Non-pigmented ciliary epithelial cell (primary cell): Measurements from ENCODE around the gene ATXN1.
A peak's percentile ranks its signal among the peaks of the same experiment; 100 is the strongest.

Source experiments
- DNase-seq: peaks from one replicate; pipeline ENCODE4 v3.0.0-alpha.2; 2010; ENCODE audit warnings: low read depth

ATXN1 gene

DNA sequence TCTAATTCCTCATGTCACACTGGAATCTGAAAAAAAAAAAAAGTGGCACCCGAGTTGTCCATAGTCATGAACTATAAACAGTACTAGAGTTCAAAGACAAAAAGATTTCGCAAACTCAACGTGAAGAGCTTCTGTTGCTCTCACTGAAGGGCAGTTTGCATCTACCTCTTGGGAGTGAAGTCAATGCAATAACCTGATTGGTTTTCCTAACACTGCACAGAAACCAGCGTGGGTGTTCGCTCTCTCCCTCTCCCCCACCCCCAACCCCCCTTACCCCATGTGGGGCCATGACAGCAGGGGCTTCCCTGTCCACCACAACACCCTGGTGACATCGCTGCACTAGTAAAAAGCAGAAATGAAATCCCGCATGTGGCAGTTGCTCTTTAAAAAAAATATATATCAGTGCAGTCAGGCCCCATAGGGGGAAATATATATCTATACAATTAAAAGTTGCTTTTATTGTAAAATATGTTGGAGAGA lies 456.0 kb downstream of the ATXN1 start:
- no peak for DNase-seq

DNA sequence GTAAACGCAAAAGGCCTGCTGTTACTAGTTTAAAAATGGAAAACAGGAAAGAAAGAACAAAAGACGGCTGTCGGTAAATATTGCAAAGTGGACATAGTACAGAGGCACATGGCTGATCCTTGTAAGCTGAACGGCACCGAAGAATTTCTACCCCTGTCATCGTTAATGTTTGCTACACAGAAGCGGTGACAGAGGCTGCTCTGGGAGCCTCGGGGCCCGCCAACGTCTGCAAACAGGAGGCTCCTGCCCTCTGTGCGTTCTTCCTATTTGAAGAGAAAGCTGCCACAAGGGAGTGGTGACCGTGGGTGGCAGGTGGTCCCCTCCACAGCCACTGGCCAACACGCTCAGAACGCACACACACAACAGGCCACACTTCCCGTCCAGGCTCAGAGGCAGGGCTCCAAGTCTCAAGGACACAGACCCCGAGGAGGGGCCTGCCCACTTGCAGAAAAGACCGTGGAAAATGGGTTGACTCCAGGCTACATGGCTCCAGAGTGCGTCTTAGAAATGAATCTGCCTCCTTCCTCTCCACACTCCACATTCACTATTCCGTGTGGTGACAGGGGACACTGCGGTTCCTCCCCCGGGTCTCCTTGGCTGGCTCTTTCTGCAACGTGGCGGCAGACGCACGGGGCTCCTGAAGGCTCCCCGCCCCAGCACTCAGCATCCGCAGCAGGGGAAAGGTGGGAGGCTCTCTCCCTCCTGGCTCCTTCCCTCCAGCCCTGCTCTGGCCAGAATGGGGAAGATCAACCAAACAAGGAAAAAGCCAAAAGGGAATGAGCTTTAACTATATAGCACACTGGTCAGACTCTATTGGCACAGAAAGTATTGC lies 458.3 kb downstream of the ATXN1 start:
- DNase-seq, result no peak

DNA sequence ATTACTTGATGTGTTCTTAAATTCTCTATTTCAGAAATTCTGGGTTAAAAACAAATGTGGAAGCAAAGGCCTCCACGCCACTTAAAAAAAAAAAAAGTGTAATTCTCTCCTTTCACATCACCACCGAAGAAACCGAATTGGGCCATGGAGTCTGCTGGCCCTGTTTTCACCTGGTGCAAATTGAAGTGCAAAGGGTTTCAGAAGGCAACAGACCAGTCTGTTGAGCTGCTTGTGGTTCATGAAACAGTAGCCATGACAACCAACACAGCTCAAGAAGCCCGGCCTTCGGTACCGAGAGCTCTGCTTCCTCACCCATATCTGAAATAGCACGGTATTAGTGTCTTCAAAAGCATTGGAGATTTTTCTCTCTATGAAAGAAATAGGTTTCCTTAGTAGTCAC lies 459.7 kb downstream of the ATXN1 start:
- no peak for DNase-seq

DNA sequence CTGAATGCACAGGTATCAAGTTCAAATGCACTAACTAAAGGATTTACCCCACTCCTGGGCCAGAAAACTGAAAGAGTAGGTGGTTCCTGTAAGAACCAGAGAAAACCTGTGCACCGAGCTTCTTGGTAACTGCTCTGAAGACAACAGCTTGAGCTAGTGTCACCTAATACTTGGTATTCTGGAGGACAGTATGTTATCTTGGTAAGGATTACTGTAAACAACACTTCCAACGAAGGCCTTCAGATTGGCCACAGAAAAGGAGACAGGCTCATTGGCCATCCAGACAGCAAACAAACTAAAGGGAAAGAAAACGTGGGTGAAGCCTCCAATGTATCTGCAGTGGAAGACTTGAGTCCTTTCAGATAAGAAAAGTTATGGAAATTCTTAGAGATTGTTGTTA lies 461.4 kb downstream of the ATXN1 start:
- DNase-seq, result no peak

DNA sequence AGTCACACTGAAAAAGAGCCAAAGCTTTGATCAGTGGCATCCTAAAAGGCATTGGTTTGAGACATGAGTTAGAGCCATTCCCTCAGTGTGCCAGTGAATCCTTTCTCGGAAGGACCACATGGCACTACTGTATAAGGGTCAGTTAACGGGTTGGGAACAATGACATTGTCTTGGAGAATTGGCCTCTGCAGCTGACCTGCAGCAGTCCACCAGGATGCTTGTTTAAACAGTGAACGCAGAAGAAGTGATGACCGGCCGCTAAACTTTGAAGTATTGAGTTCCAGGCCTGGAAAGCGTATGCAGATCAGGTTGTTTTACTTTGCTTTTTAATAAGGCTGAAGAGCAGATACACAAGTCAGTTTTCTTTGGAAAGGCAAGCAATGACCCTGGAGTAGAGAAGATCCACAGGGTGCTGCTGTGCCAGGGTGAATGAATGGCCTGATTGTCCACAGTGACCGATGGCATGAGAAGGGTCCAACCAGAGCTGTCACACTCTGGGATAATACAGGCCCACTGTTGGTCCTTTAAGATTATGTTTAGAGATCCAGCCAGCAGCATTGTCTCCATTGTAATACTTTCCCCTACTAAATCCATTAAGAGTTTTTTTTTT lies 465.1 kb downstream of the ATXN1 start:
- no peak for DNase-seq

DNA sequence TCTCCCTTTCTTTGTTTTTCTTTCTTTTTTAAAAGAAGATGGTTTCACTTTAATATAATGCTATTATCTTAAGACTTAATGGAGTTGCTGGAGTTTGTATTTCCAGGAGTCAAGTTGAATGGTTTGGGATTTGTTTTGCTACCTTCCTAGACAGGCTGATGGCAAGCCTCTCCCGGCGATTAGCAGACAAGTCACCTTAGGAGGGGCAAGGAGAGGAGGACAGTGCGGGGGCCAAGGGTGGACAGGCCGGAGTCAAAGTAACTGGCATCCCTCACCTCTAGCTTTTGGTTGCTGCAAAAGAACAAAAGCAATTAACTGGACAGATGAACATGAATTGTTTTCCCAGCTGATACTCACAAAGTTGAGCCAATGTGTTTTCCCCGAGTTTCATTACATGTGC lies 465.8 kb downstream of the ATXN1 start:
- DNase-seq, result no peak

DNA sequence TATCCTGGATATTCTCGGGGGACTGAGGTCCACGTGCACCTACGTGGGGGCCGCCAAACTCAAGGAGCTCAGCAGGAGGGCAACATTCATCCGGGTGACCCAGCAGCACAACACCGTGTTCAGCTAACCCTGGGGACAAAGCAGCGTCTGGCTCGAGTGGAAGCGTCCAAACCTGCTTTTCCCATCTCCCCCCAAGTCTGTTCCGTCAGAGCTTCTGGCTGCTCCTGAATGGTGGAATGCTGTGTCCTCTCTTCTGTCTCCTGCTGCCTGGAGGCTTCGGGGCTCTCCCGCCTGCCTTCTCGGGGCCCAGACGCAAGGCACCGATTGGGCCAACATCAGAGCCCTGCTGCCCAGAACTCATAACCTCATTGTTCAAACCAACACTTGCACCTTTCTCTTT lies 466.2 kb downstream of the ATXN1 start:
- no peak for DNase-seq

DNA sequence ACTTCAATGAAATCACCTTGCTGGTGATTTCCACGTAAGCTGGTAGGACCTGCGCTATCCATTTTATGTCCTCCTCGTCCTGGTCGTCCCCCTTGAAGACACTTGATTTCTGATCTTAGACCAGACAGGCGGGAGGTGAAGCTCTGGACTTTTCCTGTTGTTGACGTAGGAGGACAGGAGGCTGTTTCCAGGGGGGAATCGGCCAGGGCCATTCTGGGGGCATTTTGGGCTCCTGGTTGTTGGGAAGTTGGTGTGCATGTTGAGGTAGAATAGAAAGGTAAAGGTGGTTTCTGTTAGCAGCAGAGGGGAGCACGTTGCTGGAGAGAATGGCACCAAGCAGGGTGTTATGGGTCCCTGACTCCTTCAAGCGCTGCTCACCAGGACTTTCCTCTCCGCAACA lies 466.9 kb downstream of the ATXN1 start:
- DNase-seq, result no peak

DNA sequence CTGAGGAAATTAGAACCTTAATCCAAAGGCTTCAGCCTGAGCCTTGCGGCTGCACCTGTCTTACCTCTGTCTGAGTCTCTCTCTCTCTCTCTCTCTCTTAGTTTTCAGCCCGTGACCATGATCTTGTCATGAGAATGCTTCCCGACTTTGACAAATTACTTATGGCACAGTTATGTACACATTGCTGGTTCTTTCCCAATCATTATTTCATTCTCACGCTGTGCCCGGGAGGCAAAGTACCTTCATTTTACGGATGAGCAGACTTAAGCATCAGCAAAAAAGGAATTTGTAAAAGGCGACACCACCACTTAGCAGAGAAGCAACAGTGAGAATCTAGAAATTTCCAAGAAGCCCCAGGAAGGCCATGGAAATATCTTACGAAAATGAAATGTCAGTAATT lies 468.3 kb downstream of the ATXN1 start:
- no peak for DNase-seq

DNA sequence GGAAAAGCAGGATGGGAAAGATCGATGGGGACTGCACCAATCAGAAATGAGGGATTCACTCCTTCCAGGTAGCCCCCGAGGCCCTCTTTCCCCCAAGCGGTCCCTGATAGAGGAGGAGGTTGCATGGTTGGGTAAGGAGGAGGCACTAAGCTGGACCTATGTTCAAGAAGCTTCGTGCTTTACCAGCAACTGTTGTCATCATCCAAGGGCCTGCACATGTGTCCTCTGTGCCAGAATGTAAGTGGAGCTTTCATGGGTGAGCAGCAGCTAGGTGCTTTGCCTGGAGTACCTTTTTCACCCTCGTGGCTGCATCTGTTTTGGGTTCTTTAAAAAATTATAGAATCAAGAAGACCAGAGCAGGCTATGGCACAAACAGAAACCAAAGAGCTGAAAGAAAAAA lies 468.8 kb downstream of the ATXN1 start:
- DNase-seq, result no peak

DNA sequence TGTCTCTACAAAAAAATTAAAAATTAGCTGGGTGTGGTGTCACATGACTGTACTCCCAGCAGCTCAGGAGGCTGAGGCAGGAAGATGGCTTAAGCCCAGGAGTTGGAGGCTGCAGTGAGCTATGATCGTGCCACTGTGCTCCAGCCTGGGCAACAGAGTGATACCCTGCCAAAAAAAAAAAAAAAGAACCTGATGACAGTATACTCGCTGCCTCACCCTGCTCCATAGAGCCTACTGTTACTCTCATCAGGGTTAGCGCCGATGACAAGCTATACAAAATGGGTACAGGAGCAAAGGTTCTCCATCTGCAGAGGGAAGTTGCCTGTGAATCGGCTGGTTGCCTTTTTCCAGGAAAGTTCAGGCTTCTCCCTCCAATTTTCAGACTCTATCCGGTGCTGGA lies 469.5 kb downstream of the ATXN1 start:
- DNase-seq, result no peak

DNA sequence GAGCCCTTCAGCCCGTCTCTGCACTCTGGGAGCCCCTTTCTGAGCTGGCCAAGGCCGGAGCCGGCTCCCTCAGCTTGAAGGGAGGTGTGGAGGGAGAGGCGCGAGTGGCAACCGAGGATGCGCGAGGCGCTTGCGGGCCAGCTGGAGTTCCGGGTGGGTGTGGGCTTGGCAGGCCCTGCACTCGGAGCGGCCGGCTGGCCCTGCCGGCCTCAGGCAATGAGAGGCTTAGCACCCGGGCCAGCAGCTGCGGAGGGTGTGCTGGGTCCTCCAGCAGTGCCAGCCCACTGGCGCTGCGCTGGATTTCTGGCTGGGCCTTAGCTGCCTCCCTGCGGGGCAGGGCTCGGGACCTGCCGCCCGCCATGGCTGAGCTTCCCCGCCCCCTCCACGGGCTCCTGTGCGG lies 473.1 kb downstream of the ATXN1 start:
- DNase-seq, result no peak

DNA sequence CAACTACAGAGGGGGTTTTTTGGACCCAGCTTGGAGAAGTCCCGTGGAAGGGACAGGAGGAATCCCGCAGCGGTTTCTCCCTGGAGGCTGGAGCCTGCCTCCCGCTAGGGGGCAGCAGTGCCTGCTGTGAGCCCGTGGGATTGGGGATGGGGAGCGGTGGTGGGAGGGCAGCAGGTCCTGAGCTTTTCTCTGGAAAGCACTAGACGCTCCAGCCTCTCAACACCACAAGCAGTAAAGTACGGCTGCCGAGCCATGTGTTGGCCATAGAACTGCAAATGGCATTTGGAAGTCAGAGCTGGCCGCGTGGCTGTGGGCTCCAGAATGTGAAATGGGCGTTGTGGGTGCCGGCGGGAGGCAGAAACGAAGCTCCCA lies 475.1 kb downstream of the ATXN1 start:
- DNase-seq, result no peak

DNA sequence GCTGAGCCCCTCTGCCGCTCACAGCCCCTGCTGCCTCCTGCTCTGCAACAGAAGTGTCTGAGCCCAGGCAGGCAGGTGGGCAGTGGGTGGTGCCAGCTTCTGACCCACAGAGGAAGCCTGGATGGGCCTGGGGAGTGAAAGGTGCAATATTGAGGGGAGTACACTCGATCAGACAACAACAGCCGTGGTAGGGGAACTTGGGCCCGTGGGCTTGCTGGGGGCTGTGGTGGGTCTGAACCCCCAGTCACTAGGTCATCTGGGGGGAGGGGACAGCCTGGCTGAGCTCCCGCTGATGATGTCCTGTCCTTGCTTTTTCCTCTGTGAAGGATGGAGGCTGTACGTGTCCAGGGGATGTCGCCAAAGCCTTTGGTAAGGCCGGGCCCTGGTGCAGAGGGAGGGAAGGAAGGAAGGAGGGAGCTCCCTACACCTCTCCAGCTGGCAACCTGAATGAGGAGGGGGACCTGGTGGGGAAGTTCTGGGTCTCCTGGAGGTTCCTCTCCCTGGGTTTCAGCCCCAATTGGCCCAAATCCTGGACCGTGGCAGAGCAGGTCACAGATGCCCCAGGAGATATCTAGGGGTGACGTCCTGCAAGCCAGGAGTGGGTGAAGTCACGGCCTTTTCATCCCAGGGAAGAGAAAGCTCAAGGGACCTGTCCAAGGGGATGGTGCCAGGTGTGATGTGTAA lies 475.7 kb downstream of the ATXN1 start:
- no peak for DNase-seq

DNA sequence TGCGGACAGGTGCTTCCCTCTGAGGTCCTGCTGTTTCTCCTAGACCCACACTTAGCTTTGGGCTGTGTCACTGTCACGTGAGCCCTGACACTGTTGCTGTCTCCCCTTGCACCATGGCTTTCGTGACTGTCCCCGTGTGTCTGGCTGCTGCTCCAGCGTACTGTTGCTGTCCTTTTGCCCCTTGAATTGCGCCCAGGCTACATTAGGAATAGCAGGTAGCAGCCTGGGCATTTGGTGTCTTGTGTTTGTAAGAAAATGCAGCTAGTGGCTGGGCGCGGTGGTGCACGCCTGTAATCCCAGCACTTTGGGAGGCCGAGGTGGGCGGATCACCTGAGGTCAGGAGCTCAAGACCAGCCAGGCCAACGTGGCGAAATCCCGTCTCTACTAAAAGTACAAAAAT lies 476.8 kb downstream of the ATXN1 start:
- DNase-seq, result no peak

DNA sequence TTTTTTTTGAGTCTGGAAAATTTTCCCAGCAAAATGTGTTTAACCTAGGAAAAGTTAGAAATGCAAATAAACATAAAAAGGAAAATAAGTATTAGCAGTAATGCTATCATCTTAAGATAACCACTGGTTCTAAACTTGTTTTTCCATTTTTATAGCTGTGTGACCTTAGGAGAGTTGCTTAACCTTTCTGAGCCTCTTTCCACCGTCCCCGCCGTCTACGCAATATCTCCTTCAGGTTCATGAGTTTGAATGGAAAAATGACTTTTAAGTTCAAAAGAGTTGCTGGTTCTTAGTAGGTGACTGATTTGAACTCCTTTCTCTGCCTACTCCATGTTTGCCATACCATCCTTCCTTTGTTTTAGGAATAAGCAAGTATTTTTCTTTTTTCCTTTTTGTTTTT lies 478.9 kb downstream of the ATXN1 start:
- DNase-seq, result no peak

DNA sequence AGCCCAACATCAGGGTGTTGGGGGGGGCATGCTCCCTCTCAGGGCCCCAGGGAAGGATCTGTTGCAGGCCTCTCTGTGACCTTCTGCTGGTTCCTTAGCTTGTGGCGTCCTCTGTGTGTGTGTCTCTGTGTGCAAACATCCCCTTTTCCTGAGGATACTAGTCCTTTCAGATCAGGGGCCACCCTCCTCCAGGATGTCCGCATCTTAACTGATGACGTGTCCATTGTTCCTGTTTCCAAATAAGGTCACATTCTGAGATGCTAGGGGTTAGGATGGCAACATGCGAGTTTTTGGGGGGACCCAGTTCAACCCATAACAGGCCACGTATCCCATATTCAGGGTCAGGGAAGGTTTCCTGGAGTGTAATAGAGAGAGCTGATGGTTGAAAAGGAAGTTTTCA lies 482.0 kb downstream of the ATXN1 start:
- no peak for DNase-seq

DNA sequence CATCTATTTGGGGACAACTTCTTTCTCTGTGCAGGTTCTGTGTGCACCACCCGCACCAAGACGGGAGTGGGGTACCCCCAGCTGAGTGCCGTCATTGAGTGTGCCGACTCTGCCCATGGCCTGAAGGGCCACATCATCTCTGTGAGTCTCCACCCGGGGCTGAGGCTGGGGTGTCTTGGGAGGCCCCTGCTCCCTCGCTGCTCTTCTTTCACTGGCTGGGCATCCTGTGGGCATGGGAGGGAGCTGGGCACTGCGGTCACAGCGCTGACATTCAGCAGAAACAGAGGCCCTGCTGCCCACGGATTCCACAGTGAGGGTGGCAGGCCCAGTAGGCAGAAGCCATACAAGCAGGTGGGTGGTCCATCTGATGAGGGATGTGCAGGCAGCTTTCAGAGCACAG lies 482.5 kb downstream of the ATXN1 start:
- no peak for DNase-seq

DNA sequence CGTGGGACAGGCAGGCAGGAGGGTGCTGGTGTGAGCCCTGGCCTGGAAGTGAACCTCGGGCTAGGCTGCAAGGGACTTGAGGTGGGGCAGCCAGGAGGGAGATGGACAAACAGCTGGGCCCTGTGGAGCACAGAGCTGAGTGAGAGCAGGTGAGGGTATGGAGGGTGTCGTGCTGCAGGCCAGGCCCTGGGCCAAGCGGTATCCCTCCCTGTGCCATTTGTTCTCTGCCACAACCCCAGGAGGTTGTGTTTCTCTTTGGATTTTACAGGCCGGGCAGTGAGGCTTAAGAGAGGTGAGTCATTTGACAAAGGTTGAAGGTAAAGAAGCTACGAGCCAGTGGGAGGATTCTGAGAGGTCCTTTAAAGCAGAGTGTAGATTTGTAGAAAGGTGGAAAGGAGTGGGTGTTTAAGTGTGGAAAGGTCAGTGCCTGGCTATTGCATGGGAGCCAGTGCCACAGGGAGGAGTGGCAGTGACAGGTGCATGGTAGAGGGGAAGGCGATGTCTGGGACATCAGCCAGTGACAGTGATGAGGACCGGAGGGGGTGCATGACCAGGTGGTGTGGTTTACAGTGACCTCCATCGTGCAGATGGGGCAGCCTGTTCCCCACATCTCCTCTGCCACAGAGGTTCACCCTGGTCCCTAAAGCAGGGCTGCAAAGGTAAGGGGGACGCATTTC lies 483.1 kb downstream of the ATXN1 start:
- DNase-seq, result no peak

DNA sequence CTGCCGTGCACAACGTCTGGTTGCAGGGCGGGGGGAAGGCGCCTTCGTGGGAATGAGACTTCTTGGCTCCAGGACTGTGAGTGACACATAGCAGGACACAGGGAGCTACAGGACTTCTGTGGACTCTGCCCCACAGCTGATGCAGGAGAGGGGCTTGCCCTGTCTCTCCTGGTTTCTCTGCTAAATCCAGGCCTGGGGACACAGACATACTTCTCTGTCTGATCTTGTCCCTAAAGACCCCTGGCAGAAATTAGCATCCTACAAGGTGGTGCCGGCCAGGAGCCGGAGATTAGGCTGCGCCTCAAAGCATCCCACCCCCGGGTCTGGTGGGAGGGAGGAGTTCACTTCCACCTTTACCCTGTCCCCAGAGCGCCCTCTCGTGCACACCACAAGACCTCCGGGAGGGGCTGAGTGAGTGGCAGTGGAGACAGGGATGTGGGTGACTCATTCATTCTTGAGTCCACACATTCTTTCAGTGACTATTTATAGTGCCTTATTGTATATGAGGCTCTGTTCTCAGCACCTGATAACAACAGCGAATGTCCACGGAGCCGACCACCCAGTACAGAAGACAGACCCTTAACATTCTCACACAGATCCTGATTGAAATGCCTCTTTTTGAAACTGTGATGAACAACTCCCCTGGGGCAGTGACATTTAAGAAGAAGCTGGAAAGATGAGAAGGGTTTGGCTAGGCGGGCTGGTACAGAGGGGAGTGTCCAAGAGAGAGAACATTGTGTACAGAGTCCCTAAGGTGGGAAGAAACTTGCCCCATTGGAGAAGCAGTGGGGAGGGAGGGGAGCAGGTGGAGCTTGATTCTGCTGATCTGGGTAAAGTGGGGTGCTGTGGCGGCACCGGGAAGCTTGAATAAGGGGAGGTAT lies 483.9 kb downstream of the ATXN1 start:
- peak; percentile 80 for DNase-seq

DNA sequence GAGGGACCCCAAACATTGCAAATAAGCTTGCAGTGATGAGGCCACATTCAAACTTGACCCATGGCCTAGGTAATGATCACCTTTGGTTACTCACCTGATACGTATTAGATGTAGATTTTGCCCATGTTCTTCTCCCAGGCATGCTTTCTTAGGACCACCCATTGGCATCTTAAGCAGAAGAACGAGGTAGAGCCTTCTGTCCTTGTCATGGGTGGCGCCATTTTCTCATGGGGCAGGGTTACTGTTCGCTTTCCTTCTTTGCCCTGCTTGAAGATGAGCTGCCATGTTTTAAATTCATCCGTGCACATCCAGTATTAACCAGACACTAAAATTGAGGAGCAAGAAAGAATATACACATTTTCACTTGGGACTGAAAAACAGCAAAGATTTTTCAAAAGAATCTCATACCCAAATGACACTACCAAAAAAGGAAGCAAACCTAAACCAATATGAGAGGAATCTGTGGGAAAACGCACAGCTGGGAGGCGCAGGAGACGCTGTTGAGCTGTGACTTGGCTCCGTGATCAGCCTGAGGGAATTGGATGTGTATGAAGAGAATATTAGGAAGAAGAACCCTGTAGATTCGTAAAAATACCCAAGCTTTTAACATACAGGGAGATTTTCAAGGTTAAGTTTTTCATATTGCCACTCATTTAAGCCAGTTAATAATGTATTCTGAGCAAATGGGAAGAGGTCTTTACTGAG lies 486.2 kb downstream of the ATXN1 start:
- no peak for DNase-seq
